Measurements from ENCODE around the gene NUBPL.

The NUBPL gene

GRCh38 chr14:31549817-31550216 is 11.4 kb upstream of the NUBPL start:
- Histone ChIP-seq H3K9me3 (no peaks in the 10 kb centered on the region), H3K36me3 (no peaks in the 10 kb centered on the region), H3K4me1 (ENCODE audit: control insufficient read depth in 1 of 2, insufficient read depth in 1 of 2, low read depth in 1 of 2, low read length in 1 of 2) (no peaks in the 10 kb centered on the region), H3K4me3 (ENCODE audit: low read depth in 1 of 2, low read length in 1 of 2) (no peak overlapping the region), H3K27ac (no peak overlapping the region), H3K27me3 (peaks cover 33% of the 10 kb centered on the region)
- no peak for TF ChIP-seq CTCF (IDR thresholded peaks at IDR 0.05)

GRCh38 chr14:31550589-31550988 is 10.6 kb upstream of the NUBPL start:
- Histone ChIP-seq H3K4me1 (ENCODE audit: control insufficient read depth in 1 of 2, insufficient read depth in 1 of 2, low read depth in 1 of 2, low read length in 1 of 2) (no peaks in the 10 kb centered on the region), H3K36me3 (no peaks in the 10 kb centered on the region), H3K9me3 (no peaks in the 10 kb centered on the region)

GRCh38 chr14:31556191-31556590 is 5.0 kb upstream of the NUBPL start:
- H3K9me3 ChIP-seq, result no peaks in the 10 kb centered on the region
- H3K36me3 ChIP-seq, result no peaks in the 10 kb centered on the region
- peaks cover 62% of the 10 kb centered on the region for H3K27me3 ChIP-seq
- no peak overlapping the region for H3K27ac ChIP-seq
- H3K4me3 ChIP-seq (ENCODE audit: low read depth in 1 of 2, low read length in 1 of 2), result no peak overlapping the region
- peaks cover 9 to 11% of the 10 kb centered on the region in 2 experiments for H3K4me1 ChIP-seq (ENCODE audit: control insufficient read depth in 1 of 2, insufficient read depth in 1 of 2, low read depth in 1 of 2, low read length in 1 of 2)
- no peak for TF ChIP-seq CTCF (IDR thresholded peaks at IDR 0.05)

More at GRCh38 chr14:31550589-31550988, 10.6 kb upstream of the NUBPL start:
- peaks cover 38% of the 10 kb centered on the region for H3K27me3 ChIP-seq
- no peak overlapping the region for H3K4me3 ChIP-seq (ENCODE audit: low read depth in 1 of 2, low read length in 1 of 2)
- H3K27ac ChIP-seq, result no peak overlapping the region
- TF ChIP-seq CTCF (IDR thresholded peaks at IDR 0.05), result no peak

GRCh38 chr14:31559939-31560338 is 1.3 kb upstream of the NUBPL start:
- Histone ChIP-seq H3K27ac (no peak overlapping the region), H3K4me1 (ENCODE audit: control insufficient read depth in 1 of 2, insufficient read depth in 1 of 2, low read depth in 1 of 2, low read length in 1 of 2) (peaks cover 11 to 16% of the 10 kb centered on the region in 2 experiments), H3K27me3 (peaks cover 37% of the 10 kb centered on the region), H3K4me3 (ENCODE audit: low read depth in 1 of 2, low read length in 1 of 2) (no peak overlapping the region), H3K9me3 (no peaks in the 10 kb centered on the region), H3K36me3 (no peaks in the 10 kb centered on the region)
- no peak for TF ChIP-seq CTCF (IDR thresholded peaks at IDR 0.05)

- H3K9me3 ChIP-seq, result no peaks in the 10 kb centered on the region
Observed at GRCh38 chr14:31560759-31561154, 447 bp upstream of the NUBPL start.

More at GRCh38 chr14:31560759-31561154, 447 bp upstream of the NUBPL start:
- Histone ChIP-seq H3K27ac (peak overlapping the region; percentile 54), H3K36me3 (no peaks in the 10 kb centered on the region), H3K4me1 (ENCODE audit: control insufficient read depth in 1 of 2, insufficient read depth in 1 of 2, low read depth in 1 of 2, low read length in 1 of 2) (peaks cover 11 to 16% of the 10 kb centered on the region in 2 experiments), H3K4me3 (ENCODE audit: low read depth in 1 of 2, low read length in 1 of 2) (peak overlapping the region; percentile 69 to 76), H3K27me3 (peaks cover 29% of the 10 kb centered on the region)
- TF ChIP-seq CTCF (IDR thresholded peaks at IDR 0.05), result no peak

All from neutrophil (primary cell).